ENCODE data around the gene ADCY6. TPM values are rescaled to one million over a fixed set of nuclear protein-coding genes. Genes with fewer than 3 reads are reported as not detected.

Gene ADCY6
- polyA plus RNA-seq, 3 donors = 0.03 to 0.29 TPM; not detected in 1

GRCh38 chr12:48768147-48768546 is 20.7 kb downstream of the ADCY6 start:
- no peaks in the 10 kb centered on the region for H4K20me1 ChIP-seq (ENCODE audit: insufficient read depth, low read length)
- H3K36me3 Mint-ChIP-seq = no peaks in the 10 kb centered on the region
- H2AFZ ChIP-seq (ENCODE audit: insufficient read depth, low read depth, low read length, poor library complexity, severe bottlenecking) = no peak overlapping the region
- no peak overlapping the region for H3K4me3 ChIP-seq (replicated peaks in 1 of 3; ENCODE audit: low read depth in 2 of 3, low read length in 3 of 3)
- H3K27ac Mint-ChIP-seq = no peak overlapping the region
- H3K4me1 Mint-ChIP-seq = peaks cover 26% of the 10 kb centered on the region
- no peaks in the 10 kb centered on the region for H3K27me3 ChIP-seq (ENCODE audit: control insufficient read depth in 2 of 2, insufficient read depth in 2 of 2, low read length in 2 of 2)
- intact Hi-C loops (cut with micrococcal nuclease) = no loop called here
- H3K27ac ChIP-seq (ENCODE audit: low read depth in 1 of 2, low read length in 2 of 2) = no peak overlapping the region
- H3K36me3 ChIP-seq (replicated peaks in 1 of 2; ENCODE audit: control insufficient read depth in 1 of 2, insufficient read depth in 2 of 2, low read length in 2 of 2) = no peaks in the 10 kb centered on the region
- H3K4me1 ChIP-seq (ENCODE audit: control insufficient read depth in 1 of 2, insufficient read depth in 2 of 2, low read length in 2 of 2) = peaks cover 23% of the 10 kb centered on the region in 2 donors
- no peak overlapping the region for H3K4me2 ChIP-seq (replicated peaks; ENCODE audit: extremely low read depth, low read length, poor library complexity, severe bottlenecking)
- no peak for TF ChIP-seq CTCF (IDR thresholded peaks at IDR 0.05)
- DNase-seq = no peak
- H3K9me3 Mint-ChIP-seq = peaks cover 0 to 2% (median 0%) of the 10 kb centered on the region in 7 donors
- H3K27me3 Mint-ChIP-seq (ENCODE audit: low read depth in 3 of 3) = peaks cover 0 to 4% (median 0%) of the 10 kb centered on the region in 3 donors
- H3K79me2 ChIP-seq (ENCODE audit: insufficient read depth, low read length) = no peaks in the 10 kb centered on the region
- H3K9me3 ChIP-seq (replicated peaks in 1 of 2; ENCODE audit: control insufficient read depth in 1 of 2, insufficient read depth in 1 of 2, low read length in 2 of 2) = no peaks in the 10 kb centered on the region
- no peak overlapping the region for H3K9ac ChIP-seq (ENCODE audit: insufficient read depth, low read length, poor library complexity, severe bottlenecking)
- 10% methylated on average over 2 of the region's 2 CpGs for WGBS (ENCODE audit: insufficient coverage)
- no peak overlapping the region for H3K4me3 Mint-ChIP-seq

GRCh38 chr12:48767521-48767920 is 21.4 kb downstream of the ADCY6 start:
- Histone ChIP-seq H3K27me3 (ENCODE audit: control insufficient read depth in 2 of 2, insufficient read depth in 2 of 2, low read length in 2 of 2) (no peaks in the 10 kb centered on the region), H3K79me2 (ENCODE audit: insufficient read depth, low read length) (no peaks in the 10 kb centered on the region), H3K27ac (ENCODE audit: low read depth in 1 of 2, low read length in 2 of 2) (no peak overlapping the region), H3K4me2 (replicated peaks; ENCODE audit: extremely low read depth, low read length, poor library complexity, severe bottlenecking) (no peak overlapping the region), H3K4me1 (ENCODE audit: control insufficient read depth in 1 of 2, insufficient read depth in 2 of 2, low read length in 2 of 2) (peaks cover 23% of the 10 kb centered on the region in 2 donors), H3K9me3 (replicated peaks in 1 of 2; ENCODE audit: control insufficient read depth in 1 of 2, insufficient read depth in 1 of 2, low read length in 2 of 2) (no peaks in the 10 kb centered on the region), H3K36me3 (replicated peaks in 1 of 2; ENCODE audit: control insufficient read depth in 1 of 2, insufficient read depth in 2 of 2, low read length in 2 of 2) (no peaks in the 10 kb centered on the region), H2AFZ (ENCODE audit: insufficient read depth, low read depth, low read length, poor library complexity, severe bottlenecking) (no peak overlapping the region), H3K9ac (ENCODE audit: insufficient read depth, low read length, poor library complexity, severe bottlenecking) (peak overlapping the region; percentile 4), H3K4me3 (replicated peaks in 1 of 3; ENCODE audit: low read depth in 2 of 3, low read length in 3 of 3) (no peak overlapping the region), H4K20me1 (ENCODE audit: insufficient read depth, low read length) (no peaks in the 10 kb centered on the region)
- no peak for DNase-seq
- no peak for TF ChIP-seq CTCF (IDR thresholded peaks at IDR 0.05)
- peaks cover 0 to 2% (median 0%) of the 10 kb centered on the region in 7 donors for H3K9me3 Mint-ChIP-seq
- peaks cover 0 to 4% (median 0%) of the 10 kb centered on the region in 3 donors for H3K27me3 Mint-ChIP-seq (ENCODE audit: low read depth in 3 of 3)
- no peak overlapping the region for H3K4me3 Mint-ChIP-seq
- H3K36me3 Mint-ChIP-seq = no peaks in the 10 kb centered on the region
- intact Hi-C loops (cut with micrococcal nuclease) = no loop called here
- H3K4me1 Mint-ChIP-seq = peaks cover 26% of the 10 kb centered on the region
- WGBS (ENCODE audit: insufficient coverage) = 79% methylated on average over 6 of the region's 6 CpGs
- H3K27ac Mint-ChIP-seq = no peak overlapping the region

Measured in CD14-positive monocyte (primary cell).